Measurements from ENCODE around the gene FOXF2. TPM values are rescaled to one million over a fixed set of nuclear protein-coding genes. Genes with fewer than 3 reads are reported as not detected.

Gene FOXF2
- total RNA-seq, 4 donors from 2014 or later, result 9.0 to 45.2 (median 13.5) TPM

DNA sequence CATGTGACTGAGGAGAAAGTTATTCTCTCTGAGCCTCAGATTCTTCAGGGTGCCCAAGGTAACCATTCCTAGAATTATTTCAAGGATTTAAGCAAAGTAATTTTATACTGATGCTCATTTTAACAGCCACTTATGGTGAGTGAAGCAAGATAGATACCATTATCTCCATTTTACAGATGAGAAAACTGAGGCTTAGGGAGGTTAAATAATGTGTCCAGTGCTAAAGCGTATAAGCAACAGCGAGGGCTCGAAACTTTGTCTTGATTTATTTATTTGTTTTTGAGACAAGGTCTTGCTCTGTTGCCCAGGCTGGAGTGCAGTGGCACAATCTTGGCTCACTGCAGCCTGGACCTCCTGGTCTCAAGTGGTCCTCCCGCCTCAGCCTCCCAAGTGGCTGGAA is 53.6 kb downstream of the FOXF2 start:
- Histone ChIP-seq H3K4me3 (no peak overlapping the region), H3K4me1 (no peaks in the 10 kb centered on the region), H3K9me3 (no peaks in the 10 kb centered on the region), H3K36me3 (no peaks in the 10 kb centered on the region), H3K27ac (no peak overlapping the region), H3K27me3 (peaks cover 16% of the 10 kb centered on the region)
- intact Hi-C loops (cut with DNase I; ENCODE audit: low total_unique reads) (no loop called here), in situ Hi-C loops (cut with MboI; ENCODE audit: low pct_ligation_motif_present in 1 of 4, low pct_unique_long_range_greater_than_20kb in 1 of 4, low sequenced_read_pairs in 3 of 4) (no loop called here)
- whole genome bisulfite sequencing, 2 donors (ENCODE audit: low coverage in 1 of 2), result 64% methylated on average over 4 of the region's 4 CpGs; no CpG with 5 or more reads in 1 of the 2 donors
- no peak for DNase-seq
- TF ChIP-seq POLR2A (IDR thresholded peaks at IDR 0.05), result no peak
- TF ChIP-seq, protein P1, sequence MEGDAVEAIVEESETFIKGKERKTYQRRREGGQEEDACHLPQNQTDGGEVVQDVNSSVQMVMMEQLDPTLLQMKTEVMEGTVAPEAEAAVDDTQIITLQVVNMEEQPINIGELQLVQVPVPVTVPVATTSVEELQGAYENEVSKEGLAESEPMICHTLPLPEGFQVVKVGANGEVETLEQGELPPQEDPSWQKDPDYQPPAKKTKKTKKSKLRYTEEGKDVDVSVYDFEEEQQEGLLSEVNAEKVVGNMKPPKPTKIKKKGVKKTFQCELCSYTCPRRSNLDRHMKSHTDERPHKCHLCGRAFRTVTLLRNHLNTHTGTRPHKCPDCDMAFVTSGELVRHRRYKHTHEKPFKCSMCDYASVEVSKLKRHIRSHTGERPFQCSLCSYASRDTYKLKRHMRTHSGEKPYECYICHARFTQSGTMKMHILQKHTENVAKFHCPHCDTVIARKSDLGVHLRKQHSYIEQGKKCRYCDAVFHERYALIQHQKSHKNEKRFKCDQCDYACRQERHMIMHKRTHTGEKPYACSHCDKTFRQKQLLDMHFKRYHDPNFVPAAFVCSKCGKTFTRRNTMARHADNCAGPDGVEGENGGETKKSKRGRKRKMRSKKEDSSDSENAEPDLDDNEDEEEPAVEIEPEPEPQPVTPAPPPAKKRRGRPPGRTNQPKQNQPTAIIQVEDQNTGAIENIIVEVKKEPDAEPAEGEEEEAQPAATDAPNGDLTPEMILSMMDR (IDR thresholded peaks at IDR 0.05), result no peak
- no peak for TF ChIP-seq POLR2AphosphoS5 (IDR thresholded peaks at IDR 0.05)

Small RNA genes lying within 50 kb of the gene (small RNA-seq; reads per million reads assigned to genes)
- gene MIR6720, result 0 reads per million in 4 donors

Other genes with a start within 250 kb of the FOXF2 start
- gene FOXQ1, start 77.5 kb upstream of the FOXF2 start, total RNA-seq, result 1 to 10 TPM in 1 of 4 donors, not detected in 3; 1.6 TPM
- gene FOXC1, start 220.3 kb downstream of the FOXF2 start, total RNA-seq, result under 1 TPM; 0.75 to 0.96 (median 0.79) TPM